Fibroblast of pulmonary artery (primary cell): Measurements from ENCODE around the gene CORO2B.

Experiments used
- DNase-seq: peaks from one replicate; pipeline ENCODE4 v3.0.0-alpha.2; 2010; ENCODE audit warnings: low read depth
- H3K4me3 ChIP-seq: replicated peaks from 2 replicates; pipeline ENCODE4 v1.5.1; 2011; ENCODE audit warnings: low read depth, mild to moderate bottlenecking, control low read depth, low read length, moderate library complexity
- CTCF ChIP-seq: IDR thresholded peaks from 2 replicates; pipeline ENCODE4 v1.5.1; 2011; ENCODE audit warnings: mild to moderate bottlenecking, control low read depth, low read length, inconsistent platforms; ENCODE audit errors: missing control alignments

The CORO2B gene

GRCh38 chr15:68596691-68597090 lies 17.9 kb downstream of the CORO2B start:
- no peak for TF ChIP-seq CTCF
- DNase-seq, result no peak
- H3K4me3 ChIP-seq, result no peak overlapping the region

DNA sequence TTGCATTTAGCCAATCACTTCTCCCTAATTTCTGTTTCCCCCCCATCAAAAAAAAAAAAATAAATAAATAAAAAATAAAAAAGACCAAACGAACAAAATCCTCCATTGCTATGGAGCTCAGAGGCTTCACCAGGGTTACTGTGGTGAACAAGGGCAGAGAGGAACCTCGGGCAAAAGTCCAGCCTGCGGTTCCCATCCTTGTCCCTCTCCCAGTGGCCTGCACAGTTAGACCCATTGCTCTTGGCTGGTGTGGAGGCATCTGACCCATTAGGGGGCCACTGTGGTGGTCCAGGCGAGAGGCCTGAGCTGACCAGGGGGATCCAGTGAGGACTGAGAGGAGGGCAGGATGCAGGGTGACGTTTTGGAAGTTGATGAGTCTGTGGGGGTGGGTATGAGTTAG lies 18.8 kb downstream of the CORO2B start:
- no peak for DNase-seq
- no peak overlapping the region for H3K4me3 ChIP-seq
- no peak for TF ChIP-seq CTCF

DNA sequence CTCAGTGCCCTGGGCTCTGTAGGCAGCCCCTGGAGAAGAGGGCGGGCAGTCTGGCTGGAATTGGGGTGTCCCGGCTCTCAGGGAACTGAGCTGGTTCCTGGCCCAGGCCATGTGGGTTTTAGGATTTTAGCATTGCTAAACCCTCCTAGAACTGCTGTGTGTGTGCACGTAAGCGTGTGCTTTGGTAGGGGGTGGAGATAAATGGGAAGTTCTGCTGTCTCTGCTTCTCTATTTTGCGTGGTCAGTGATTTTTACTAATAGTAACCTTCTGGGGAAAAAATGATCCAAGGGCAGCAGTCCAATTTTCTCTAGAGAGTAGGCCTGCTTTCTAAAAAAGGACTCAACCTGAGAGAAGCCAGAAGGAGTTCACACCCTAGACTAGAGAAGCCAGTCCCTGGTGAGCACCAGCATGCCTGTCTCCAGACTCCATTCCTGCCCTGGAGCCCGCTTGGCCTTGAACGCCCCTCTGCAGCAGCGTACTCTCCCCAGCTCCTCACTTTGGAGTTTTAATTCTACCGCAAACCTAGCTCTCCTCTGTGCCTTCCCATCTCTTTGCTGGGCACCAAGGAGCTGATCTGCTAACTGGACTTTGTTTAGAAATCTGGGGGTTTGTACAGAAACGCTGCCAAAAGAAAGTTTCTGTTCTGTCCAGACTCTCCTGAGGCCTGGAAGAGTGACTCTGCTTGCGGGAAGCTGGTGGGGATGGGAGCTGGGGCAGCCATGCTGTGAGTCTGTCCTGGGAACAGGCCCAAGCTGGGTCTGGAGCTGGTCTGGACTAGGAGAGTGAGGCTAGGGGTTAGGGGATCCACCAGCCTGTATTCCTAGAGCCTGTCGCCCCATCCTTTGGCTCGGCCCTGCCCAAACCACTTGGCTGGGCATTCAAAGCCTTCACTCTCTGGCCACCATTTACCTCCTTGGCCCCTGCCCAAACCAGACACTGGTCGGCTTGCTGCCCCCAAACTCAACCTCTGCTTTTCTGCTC lies 19.7 kb downstream of the CORO2B start:
- TF ChIP-seq CTCF, result no peak
- no peak for DNase-seq

DNA sequence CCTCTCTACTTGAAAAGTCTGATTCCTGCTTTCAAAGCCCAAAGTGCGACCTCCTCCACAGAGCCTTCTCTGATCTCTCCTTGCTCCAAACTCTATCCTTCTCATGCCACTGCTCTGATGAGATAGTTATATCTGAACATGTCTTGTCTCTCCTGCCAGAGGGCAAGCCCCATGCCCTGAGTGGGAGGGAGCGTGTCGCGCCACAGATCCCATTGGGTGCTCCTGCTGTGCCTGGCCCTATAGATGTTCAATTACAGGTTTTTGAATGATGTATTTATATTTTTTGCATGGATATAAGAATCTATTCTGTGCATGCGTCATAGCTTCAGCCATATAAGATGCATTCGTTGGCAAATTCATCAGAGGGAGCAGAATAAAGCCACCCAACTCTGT lies 20.4 kb downstream of the CORO2B start:
- no peak overlapping the region for H3K4me3 ChIP-seq
- no peak for DNase-seq
- TF ChIP-seq CTCF, result no peak

More for the DNA sequence above, 19.7 kb downstream of the CORO2B start:
- no peak overlapping the region for H3K4me3 ChIP-seq

- no peak for TF ChIP-seq CTCF
- no peak overlapping the region for H3K4me3 ChIP-seq
- peak; percentile 63 for DNase-seq
These were observed 20.8 kb downstream of the CORO2B start for GRCh38 chr15:68599560-68600071.

GRCh38 chr15:68601206-68602197 lies 22.7 kb downstream of the CORO2B start:
- DNase-seq, result peak; percentile 82
- no peak overlapping the region for H3K4me3 ChIP-seq
- TF ChIP-seq CTCF, result no peak
